ENCODE measurements around the gene CYP8B1.

Gene CYP8B1

GRCh38 chr3:42853056-42853455, 22.6 kb downstream of the CYP8B1 start:
- DNase-seq (ENCODE audit: low spot score), result no peak

GRCh38 chr3:42852441-42852840, 23.2 kb downstream of the CYP8B1 start:
- DNase-seq (ENCODE audit: low spot score), result peak; percentile 87

GRCh38 chr3:42851228-42851834, 24.3 kb downstream of the CYP8B1 start:
- no peak for DNase-seq (ENCODE audit: low spot score)

GRCh38 chr3:42850263-42850662, 25.4 kb downstream of the CYP8B1 start:
- no peak for DNase-seq (ENCODE audit: low spot score)

GRCh38 chr3:42849017-42849416, 26.7 kb downstream of the CYP8B1 start:
- no peak for DNase-seq (ENCODE audit: low spot score)

- DNase-seq (ENCODE audit: low spot score), result no peak
These were observed 27.9 kb downstream of the CYP8B1 start for GRCh38 chr3:42847731-42848130.

- no peak for DNase-seq (ENCODE audit: low spot score)
These were observed 28.8 kb downstream of the CYP8B1 start for GRCh38 chr3:42846685-42847522.

- no peak for DNase-seq (ENCODE audit: low spot score)
These were observed 30.9 kb downstream of the CYP8B1 start for GRCh38 chr3:42844815-42845214.

- DNase-seq (ENCODE audit: low spot score), result no peak
These were observed 31.3 kb downstream of the CYP8B1 start for GRCh38 chr3:42844412-42844713.

- DNase-seq (ENCODE audit: low spot score), result no peak
These were observed 31.8 kb downstream of the CYP8B1 start for GRCh38 chr3:42843713-42844411.

GRCh38 chr3:42841332-42841731, 34.3 kb downstream of the CYP8B1 start:
- no peak for DNase-seq (ENCODE audit: low spot score)

GRCh38 chr3:42839616-42840015, 36.1 kb downstream of the CYP8B1 start:
- DNase-seq (ENCODE audit: low spot score), result peak; percentile 86

- DNase-seq (ENCODE audit: low spot score), result no peak
These were observed 37.1 kb downstream of the CYP8B1 start for GRCh38 chr3:42838571-42838970.

- DNase-seq (ENCODE audit: low spot score), result peak; percentile 91
These were observed 39.2 kb downstream of the CYP8B1 start for GRCh38 chr3:42836150-42837123.

GRCh38 chr3:42831321-42831713, 44.4 kb downstream of the CYP8B1 start:
- DNase-seq (ENCODE audit: low spot score), result peak; percentile 90

- DNase-seq (ENCODE audit: low spot score), result peak; percentile 60
These were observed 45.0 kb downstream of the CYP8B1 start for GRCh38 chr3:42830437-42831320.

- no peak for DNase-seq (ENCODE audit: low spot score)
These were observed 45.8 kb downstream of the CYP8B1 start for GRCh38 chr3:42829628-42830436.

GRCh38 chr3:42829083-42829627, 46.5 kb downstream of the CYP8B1 start:
- DNase-seq (ENCODE audit: low spot score), result no peak

GRCh38 chr3:42827654-42828053, 48.0 kb downstream of the CYP8B1 start:
- no peak for DNase-seq (ENCODE audit: low spot score)

- no peak for DNase-seq (ENCODE audit: low spot score)
These were observed 48.7 kb downstream of the CYP8B1 start for GRCh38 chr3:42827023-42827422.

Measured in hematopoietic multipotent progenitor cell treated with erythropoietin and hydrocortisone succinate and interleukin-3 and kit ligand, for 15 days (in vitro differentiated cells).